CD14-positive monocyte (primary cell): ENCODE measurements around the gene ZNF256. TPM values are rescaled to one million over a fixed set of nuclear protein-coding genes. Genes with fewer than 3 reads are reported as not detected.

ENCODE experiments used
- DNase-seq, 3 donors: peaks; one replicate each; pipeline ENCODE4 v3.0.0-alpha.2; 2011 to 2022
- H2AFZ ChIP-seq: 2 replicates; pipeline ENCODE4 v1.6.0; 2012; ENCODE audit warnings: mild to moderate bottlenecking, low read depth, low read length, inconsistent platforms; ENCODE audit not compliant: insufficient read depth, poor library complexity, severe bottlenecking
- H3K27ac ChIP-seq, 2 donors: 1 replicate in 1 of 2; 2 replicates in 1 of 2; pipeline ENCODE4 v1.5.1; 2012 to 2013; ENCODE audit warnings: low read length in 2 of 2, control low read depth in 1 of 2, inconsistent platforms in 1 of 2, low read depth in 1 of 2, mild to moderate bottlenecking in 1 of 2
- H3K27me3 ChIP-seq, 2 donors: one replicate each; pipeline versions ENCODE4 v1.6.0 to v1.6.1; 2011 to 2013; ENCODE audit warnings: low read length in 2 of 2; ENCODE audit not compliant: control insufficient read depth in 2 of 2, insufficient read depth in 2 of 2
- H3K36me3 ChIP-seq, 2 donors: replicated peaks in 1 of 2; 1 replicate in 1 of 2; 2 replicates in 1 of 2; pipeline versions ENCODE4 v1.5.1 to v1.6.1; 2012 to 2013; ENCODE audit warnings: low read length in 2 of 2, control low read depth in 1 of 2, inconsistent platforms in 1 of 2, mild to moderate bottlenecking in 1 of 2; ENCODE audit not compliant: insufficient read depth in 2 of 2, control insufficient read depth in 1 of 2
- H3K4me1 ChIP-seq, 2 donors: 1 replicate in 1 of 2; 2 replicates in 1 of 2; pipeline versions ENCODE4 v1.5.1 to v1.6.1; 2012 to 2013; ENCODE audit warnings: low read length in 2 of 2, control low read depth in 1 of 2, inconsistent platforms in 1 of 2, mild to moderate bottlenecking in 1 of 2, moderate library complexity in 1 of 2; ENCODE audit not compliant: insufficient read depth in 2 of 2, control insufficient read depth in 1 of 2
- H3K4me2 ChIP-seq: replicated peaks from 2 replicates; pipeline ENCODE3; 2012; ENCODE audit warnings: low read length, moderate library complexity, mild to moderate bottlenecking; ENCODE audit not compliant: poor library complexity, severe bottlenecking; ENCODE audit errors: extremely low read depth
- H3K4me3 ChIP-seq, 3 experiments: fragments of 200-600 bp in 1 of 3; sonication (generic) in 1 of 3; replicated peaks in 1 of 3; 1 replicate in 2 of 3; 2 replicates in 1 of 3; pipeline ENCODE4 v1.5.1; 2011 to 2013; ENCODE audit warnings: low read length in 3 of 3, mild to moderate bottlenecking in 3 of 3, control low read depth in 2 of 3, low read depth in 2 of 3, inconsistent platforms in 1 of 3, moderate library complexity in 1 of 3
- H3K79me2 ChIP-seq: 2 replicates; pipeline ENCODE4 v1.6.0; 2012; ENCODE audit warnings: mild to moderate bottlenecking, control low read depth, inconsistent platforms, low read length, moderate library complexity; ENCODE audit not compliant: insufficient read depth
- H3K9ac ChIP-seq: 2 replicates; pipeline ENCODE4 v1.6.0; 2017; ENCODE audit warnings: low read length, mild to moderate bottlenecking; ENCODE audit not compliant: insufficient read depth, poor library complexity, severe bottlenecking
- H3K9me3 ChIP-seq, 2 donors: replicated peaks in 1 of 2; 1 replicate in 1 of 2; 2 replicates in 1 of 2; pipeline versions ENCODE4 v1.5.1 to v1.6.1; 2012 to 2013; ENCODE audit warnings: low read length in 2 of 2, control low read depth in 1 of 2; ENCODE audit not compliant: control insufficient read depth in 1 of 2, insufficient read depth in 1 of 2
- H4K20me1 ChIP-seq: 2 replicates; pipeline ENCODE4 v1.6.0; 2012; ENCODE audit warnings: mild to moderate bottlenecking, low read length, control low read depth, moderate library complexity; ENCODE audit not compliant: insufficient read depth
- H3K27ac Mint-ChIP-seq, 7 donors: one replicate each; pipeline ENCODE4 v1.8.0; 2020; ENCODE audit warnings: mild to moderate bottlenecking in 7 of 7, mixed read lengths in 7 of 7, moderate library complexity in 6 of 7, inconsistent platforms in 2 of 7
- H3K27me3 Mint-ChIP-seq, 3 donors: one replicate each; pipeline ENCODE4 v1.8.0; 2021 to 2022; ENCODE audit warnings: low read depth in 3 of 3, mild to moderate bottlenecking in 3 of 3, mixed read lengths in 3 of 3, moderate library complexity in 3 of 3, inconsistent platforms in 1 of 3
- H3K36me3 Mint-ChIP-seq, 2 donors: one replicate each; pipeline ENCODE4 v1.8.0; 2020; ENCODE audit warnings: mixed read lengths in 2 of 2, inconsistent platforms in 1 of 2, mild to moderate bottlenecking in 1 of 2
- H3K4me1 Mint-ChIP-seq: one replicate; pipeline ENCODE4 v1.8.0; 2020; ENCODE audit warnings: mild to moderate bottlenecking, mixed read lengths
- H3K4me3 Mint-ChIP-seq, 2 donors: one replicate each; pipeline ENCODE4 v1.8.0; 2020; ENCODE audit warnings: mild to moderate bottlenecking in 2 of 2, mixed read lengths in 2 of 2, moderate library complexity in 1 of 2
- H3K9me3 Mint-ChIP-seq, 7 donors: one replicate each; pipeline ENCODE4 v1.8.0; 2020 to 2022; ENCODE audit warnings: mixed read lengths in 7 of 7, mild to moderate bottlenecking in 6 of 7, moderate library complexity in 6 of 7, inconsistent platforms in 2 of 7
- WGBS: methylation state at CpG from one replicate; pipeline ENCODE4 v1.1.5; 2013; ENCODE audit warnings: missing lambda C conversion rate; ENCODE audit not compliant: insufficient coverage; 5-methylcytosine and 5-hydroxymethylcytosine counted together
- intact Hi-C, 2 donors: fragments of 100-400 bp; cut with micrococcal nuclease; formaldehyde crosslinking; loops; one replicate each; pipeline versions ENCODE4 v1.15.0 to v1.15.1; 2023
- polyA plus RNA-seq, 3 donors: library from polyadenylated mRNA; depleted of rRNA in 1 of 3; unstranded in 2 of 3; stranded (reverse) in 1 of 3; fragments of 300-500 nt in 2 of 3; fragments of >200 nt in 1 of 3; fragmentation: Illumina TruSeq in 2 of 3; gene quantifications; 1 replicate in 2 of 3; 2 replicates in 1 of 3; pipeline ENCODE4 v1.2.3, GENCODE V29; 2012 to 2021
- TF ChIP-seq, protein P1 (sequence below): fragments of 200-600 bp; IDR thresholded peaks from one replicate; pipeline ENCODE4 v1.8.0; 2022; ENCODE audit warnings: antibody characterized with exemption, mild to moderate bottlenecking

ZNF256 gene
- polyA plus RNA-seq, 3 donors, result 0.51 to 1.3 (median 0.85) TPM

DNA sequence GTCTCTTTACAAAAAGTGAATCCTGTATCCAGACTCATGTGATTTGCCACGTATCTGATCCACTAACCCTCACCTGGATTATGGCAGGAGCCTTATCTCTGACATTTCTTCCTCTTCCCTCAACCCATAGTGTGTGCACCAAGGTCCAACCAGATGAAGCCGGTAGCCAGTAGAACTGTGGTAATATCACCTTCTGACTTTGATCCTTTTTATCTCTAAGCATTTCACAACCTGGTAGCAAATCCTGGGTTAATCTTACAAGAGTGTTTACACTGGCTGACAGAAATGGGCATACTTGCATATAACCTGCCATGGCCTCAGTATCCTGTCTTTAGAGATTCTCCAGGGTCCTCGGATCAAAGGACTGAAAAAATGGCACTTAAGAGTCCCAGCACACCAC is 33.0 kb downstream of the ZNF256 start:
- Histone ChIP-seq H3K4me3 (no peak overlapping the region), H3K36me3 (peaks cover 21 to 41% of the 10 kb centered on the region in 2 donors), H3K9ac (no peak overlapping the region), H3K4me2 (no peak overlapping the region), H2AFZ (no peak overlapping the region), H3K9me3 (peaks cover 0 to 25% of the 10 kb centered on the region in 2 donors), H3K79me2 (peaks cover 37% of the 10 kb centered on the region), H3K27me3 (no peaks in the 10 kb centered on the region), H3K4me1 (peaks cover 15 to 17% of the 10 kb centered on the region in 2 donors), H3K27ac (no peak overlapping the region), H4K20me1 (no peaks in the 10 kb centered on the region)
- intact Hi-C loops, result loop anchor here (10.0 kb wide), 2 partner anchors 150 to 240 kb away; partner anchors contain the start of genes ZNF329 (in 1 of the 2) and ZNF586 (in 1 of the 2)
- Mint-ChIP-seq H3K9me3 (peaks cover 2 to 56% (median 39%) of the 10 kb centered on the region in 7 donors), H3K36me3 (peaks cover 39 to 59% of the 10 kb centered on the region in 2 donors), H3K27me3 (peaks cover 0 to 4% (median 0%) of the 10 kb centered on the region in 3 donors), H3K4me1 (peaks cover 21% of the 10 kb centered on the region), H3K27ac (peak overlapping the region in 1 of 7 donors; percentile 51), H3K4me3 (no peak overlapping the region)
- 100% methylated on average over 1 of the region's 3 CpGs for WGBS
- TF ChIP-seq, protein P1, sequence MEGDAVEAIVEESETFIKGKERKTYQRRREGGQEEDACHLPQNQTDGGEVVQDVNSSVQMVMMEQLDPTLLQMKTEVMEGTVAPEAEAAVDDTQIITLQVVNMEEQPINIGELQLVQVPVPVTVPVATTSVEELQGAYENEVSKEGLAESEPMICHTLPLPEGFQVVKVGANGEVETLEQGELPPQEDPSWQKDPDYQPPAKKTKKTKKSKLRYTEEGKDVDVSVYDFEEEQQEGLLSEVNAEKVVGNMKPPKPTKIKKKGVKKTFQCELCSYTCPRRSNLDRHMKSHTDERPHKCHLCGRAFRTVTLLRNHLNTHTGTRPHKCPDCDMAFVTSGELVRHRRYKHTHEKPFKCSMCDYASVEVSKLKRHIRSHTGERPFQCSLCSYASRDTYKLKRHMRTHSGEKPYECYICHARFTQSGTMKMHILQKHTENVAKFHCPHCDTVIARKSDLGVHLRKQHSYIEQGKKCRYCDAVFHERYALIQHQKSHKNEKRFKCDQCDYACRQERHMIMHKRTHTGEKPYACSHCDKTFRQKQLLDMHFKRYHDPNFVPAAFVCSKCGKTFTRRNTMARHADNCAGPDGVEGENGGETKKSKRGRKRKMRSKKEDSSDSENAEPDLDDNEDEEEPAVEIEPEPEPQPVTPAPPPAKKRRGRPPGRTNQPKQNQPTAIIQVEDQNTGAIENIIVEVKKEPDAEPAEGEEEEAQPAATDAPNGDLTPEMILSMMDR, result no peak
- DNase-seq, result no peak

DNA sequence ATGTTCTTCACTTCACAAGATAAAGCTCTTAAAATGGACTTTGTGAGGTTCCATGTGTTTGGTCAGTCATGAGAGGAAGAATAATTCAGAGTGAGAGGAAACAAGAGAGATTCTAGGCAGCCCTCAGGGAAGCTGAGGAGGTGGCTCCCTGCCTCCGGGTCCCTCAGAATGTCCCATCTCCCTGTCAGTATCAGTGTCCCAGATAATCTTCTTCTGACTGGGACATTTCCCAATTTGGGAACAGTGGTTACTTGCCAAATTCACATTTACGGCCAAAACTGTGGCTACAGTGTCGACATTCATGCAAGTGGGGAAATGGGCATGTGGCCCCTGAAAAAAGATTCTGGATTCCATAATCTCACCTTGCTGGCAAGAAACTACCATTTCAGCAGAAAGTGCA is 40.1 kb downstream of the ZNF256 start:
- intact Hi-C loops, result no loop called here
- Histone ChIP-seq H2AFZ (no peak overlapping the region), H3K4me2 (no peak overlapping the region), H3K36me3 (peaks cover 25 to 54% of the 10 kb centered on the region in 2 donors), H4K20me1 (no peaks in the 10 kb centered on the region), H3K4me1 (no peaks in the 10 kb centered on the region), H3K9ac (no peak overlapping the region), H3K9me3 (peaks cover 3 to 32% of the 10 kb centered on the region in 2 donors), H3K27me3 (no peaks in the 10 kb centered on the region), H3K4me3 (no peak overlapping the region), H3K79me2 (peaks cover 4% of the 10 kb centered on the region), H3K27ac (no peak overlapping the region)
- no peak overlapping the region for H3K4me3 Mint-ChIP-seq
- peaks cover 7% of the 10 kb centered on the region for H3K4me1 Mint-ChIP-seq
- H3K27ac Mint-ChIP-seq, result no peak overlapping the region
- TF ChIP-seq, protein P1, result no peak
- H3K27me3 Mint-ChIP-seq, result no peaks in the 10 kb centered on the region
- H3K9me3 Mint-ChIP-seq, result peaks cover 0 to 32% (median 20%) of the 10 kb centered on the region in 7 donors
- 83% methylated on average over 1 of the region's 3 CpGs for WGBS
- peaks cover 46 to 60% of the 10 kb centered on the region in 2 donors for H3K36me3 Mint-ChIP-seq
- DNase-seq, result no peak
